Stimulated activated CD8-positive, alpha-beta memory T cell treated with anti-CD3 and anti-CD28 coated beads, Interleukin-7, amount 100 ng/mL, for 48 hours (primary cell): Measurements from ENCODE around the gene FGG.
"Not testable (repeated sequence)": the region's sequence is repeated elsewhere in the genome, so short reads cannot be mapped to it uniquely, and the experiment has no call there.

Experiments
- DNase-seq, 2 donors: peaks; one replicate each; pipeline ENCODE4 v3.0.0-alpha.2; 2020; ENCODE audit warnings: low read depth in 1 of 2; ENCODE audit errors: extremely low read depth in 1 of 2

Gene FGG

GRCh38 chr4:154611833-154612232, 623 bp downstream of the FGG start:
- DNase-seq: no peak

GRCh38 chr4:154610582-154610981, 1.9 kb downstream of the FGG start:
- no peak for DNase-seq

GRCh38 chr4:154609532-154609931, 2.9 kb downstream of the FGG start:
- no peak for DNase-seq

GRCh38 chr4:154608361-154609252, 3.8 kb downstream of the FGG start:
- DNase-seq: no peak

GRCh38 chr4:154606728-154607723, 5.4 kb downstream of the FGG start:
- no peak for DNase-seq

GRCh38 chr4:154604696-154605200, 7.7 kb downstream of the FGG start:
- DNase-seq: no peak

GRCh38 chr4:154603033-154603943, 9.2 kb downstream of the FGG start:
- no peak for DNase-seq

GRCh38 chr4:154602404-154603020, 9.9 kb downstream of the FGG start:
- DNase-seq: no peak

GRCh38 chr4:154597798-154598774, 14.4 kb downstream of the FGG start:
- no peak for DNase-seq

- not testable (repeated sequence) for DNase-seq
These were observed 15.2 kb downstream of the FGG start for GRCh38 chr4:154597281-154597680.

GRCh38 chr4:154595807-154596206, 16.6 kb downstream of the FGG start:
- no peak for DNase-seq

GRCh38 chr4:154594343-154594742, 18.1 kb downstream of the FGG start:
- not testable (repeated sequence) for DNase-seq

GRCh38 chr4:154593868-154594267, 18.6 kb downstream of the FGG start:
- no peak for DNase-seq

GRCh38 chr4:154591890-154592289, 20.6 kb downstream of the FGG start:
- DNase-seq: no peak

GRCh38 chr4:154590329-154591006, 22.0 kb downstream of the FGG start, which contains the start of gene FGA:
Gene FGA, minus strand, starts transcription at chr4:154590742. Its CDS starts 55 bp downstream, at chr4:154590687.
- no peak for DNase-seq

GRCh38 chr4:154589296-154590197, 22.9 kb downstream of the FGG start:
- DNase-seq: no peak

GRCh38 chr4:154588198-154588597, 24.3 kb downstream of the FGG start:
- DNase-seq: no peak
